Tibial nerve (tissue), 4 donors: Measurements from ENCODE around the gene ATP8A2. TPM values are rescaled to one million over a fixed set of nuclear protein-coding genes. Genes with fewer than 3 reads are reported as not detected.

ENCODE experiments used
- DNase-seq, 2 donors: peaks; one replicate each; pipeline ENCODE4 v3.0.0-alpha.2; 2019; ENCODE audit warnings: low spot score in 2 of 2
- H3K27ac ChIP-seq, 4 donors: fragments of 200-600 bp; sonication (generic) in 3 of 4; one replicate each; pipeline ENCODE4 v1.5.1; 2017 to 2019; ENCODE audit warnings: mild to moderate bottlenecking in 1 of 4
- H3K27me3 ChIP-seq, 2 donors: fragments of 200-600 bp; sonication (generic) in 1 of 2; one replicate each; pipeline versions ENCODE4 v1.5.1 to v1.6.0; 2017 to 2019
- H3K36me3 ChIP-seq, 3 donors: fragments of 200-600 bp; sonication (generic); one replicate each; pipeline ENCODE4 v1.5.1; 2018 to 2019
- H3K4me1 ChIP-seq, 4 donors: fragments of 200-600 bp; sonication (generic) in 3 of 4; one replicate each; pipeline ENCODE4 v1.5.1; 2017 to 2019
- H3K4me3 ChIP-seq, 4 donors: fragments of 200-600 bp; sonication (generic) in 3 of 4; one replicate each; pipeline ENCODE4 v1.5.1; 2017 to 2019; ENCODE audit warnings: mild to moderate bottlenecking in 1 of 4, moderate library complexity in 1 of 4
- H3K9me3 ChIP-seq, 4 donors: fragments of 200-600 bp; sonication (generic) in 3 of 4; one replicate each; pipeline ENCODE4 v1.5.1; 2017 to 2019
- EP300 ChIP-seq, 2 donors: sonication (generic); formaldehyde crosslinking; IDR thresholded peaks; one replicate each; pipeline ENCODE4 v1.6.1; 2017; ENCODE audit warnings: antibody characterized with exemption in 2 of 2, mild to moderate bottlenecking in 1 of 2
- POLR2A ChIP-seq, 2 donors: fragments of 450-650 bp; IDR thresholded peaks; one replicate each; pipeline ENCODE4 v1.6.1; 2017; ENCODE audit warnings: antibody characterized with exemption in 2 of 2, mild to moderate bottlenecking in 2 of 2, moderate library complexity in 2 of 2
- WGBS, 2 donors: methylation state at CpG; one replicate each; pipeline ENCODE4 v1.1.5; 2018; 5-methylcytosine and 5-hydroxymethylcytosine counted together
- total RNA-seq, 4 donors: library from RNA; depleted of rRNA; stranded (reverse); fragments of >200 nt; gene quantifications; one replicate each; pipeline ENCODE4 v1.1.0, GENCODE V29; 2016
- TF ChIP-seq, protein P1 (sequence below), 5 experiments: fragments of 200-600 bp in 3 of 5; fragments of 450-650 bp in 2 of 5; sonication (generic) in 3 of 5; IDR thresholded peaks; one replicate each; pipeline ENCODE4 v1.5.1; 2016 to 2019; ENCODE audit warnings: antibody characterized with exemption in 5 of 5, mild to moderate bottlenecking in 3 of 5, moderate library complexity in 2 of 5

Gene ATP8A2
- total RNA-seq, 4 donors from 2014 or later, result 0.30 to 1.7 (median 0.61) TPM

DNA sequence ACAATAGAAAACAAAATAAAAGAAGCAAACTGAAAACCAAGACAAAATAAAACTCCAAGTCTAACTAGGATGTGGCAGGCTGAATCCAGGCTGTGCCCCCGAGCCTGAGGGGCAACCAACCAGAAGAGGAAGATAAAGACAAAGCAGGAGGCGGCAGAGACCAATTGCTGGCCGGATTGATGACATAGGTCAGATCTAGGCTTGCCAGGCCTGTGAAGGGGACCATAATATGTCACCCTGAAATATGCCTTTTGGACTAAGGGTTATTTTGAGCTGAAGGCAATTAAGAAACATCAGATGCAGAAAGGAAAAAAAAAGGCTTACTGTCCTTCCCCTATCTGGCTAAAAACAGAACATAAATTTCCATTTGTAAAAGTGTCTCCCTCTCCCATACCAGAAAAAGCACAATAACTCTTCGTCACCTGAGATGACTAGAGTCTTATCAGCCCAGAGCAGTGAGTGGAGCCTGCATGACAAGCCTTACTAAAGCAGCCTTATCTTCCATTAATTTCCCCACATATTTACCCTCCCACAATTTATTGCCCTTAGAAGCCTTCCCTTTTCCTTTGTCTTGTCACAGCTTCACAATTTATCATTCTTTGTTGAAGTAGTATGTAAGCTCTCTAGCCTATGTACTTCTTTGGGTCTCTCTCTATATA, 22.8 kb downstream of the ATP8A2 start:
- TF ChIP-seq POLR2A (IDR thresholded peaks at IDR 0.05), result no peak
- no peak for TF ChIP-seq EP300 (IDR thresholded peaks at IDR 0.05)
- TF ChIP-seq, protein P1, sequence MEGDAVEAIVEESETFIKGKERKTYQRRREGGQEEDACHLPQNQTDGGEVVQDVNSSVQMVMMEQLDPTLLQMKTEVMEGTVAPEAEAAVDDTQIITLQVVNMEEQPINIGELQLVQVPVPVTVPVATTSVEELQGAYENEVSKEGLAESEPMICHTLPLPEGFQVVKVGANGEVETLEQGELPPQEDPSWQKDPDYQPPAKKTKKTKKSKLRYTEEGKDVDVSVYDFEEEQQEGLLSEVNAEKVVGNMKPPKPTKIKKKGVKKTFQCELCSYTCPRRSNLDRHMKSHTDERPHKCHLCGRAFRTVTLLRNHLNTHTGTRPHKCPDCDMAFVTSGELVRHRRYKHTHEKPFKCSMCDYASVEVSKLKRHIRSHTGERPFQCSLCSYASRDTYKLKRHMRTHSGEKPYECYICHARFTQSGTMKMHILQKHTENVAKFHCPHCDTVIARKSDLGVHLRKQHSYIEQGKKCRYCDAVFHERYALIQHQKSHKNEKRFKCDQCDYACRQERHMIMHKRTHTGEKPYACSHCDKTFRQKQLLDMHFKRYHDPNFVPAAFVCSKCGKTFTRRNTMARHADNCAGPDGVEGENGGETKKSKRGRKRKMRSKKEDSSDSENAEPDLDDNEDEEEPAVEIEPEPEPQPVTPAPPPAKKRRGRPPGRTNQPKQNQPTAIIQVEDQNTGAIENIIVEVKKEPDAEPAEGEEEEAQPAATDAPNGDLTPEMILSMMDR (IDR thresholded peaks at IDR 0.05), result no peak
- WGBS, 2 donors, result 66 to 77% methylated on average over 4 of the region's 4 CpGs

DNA sequence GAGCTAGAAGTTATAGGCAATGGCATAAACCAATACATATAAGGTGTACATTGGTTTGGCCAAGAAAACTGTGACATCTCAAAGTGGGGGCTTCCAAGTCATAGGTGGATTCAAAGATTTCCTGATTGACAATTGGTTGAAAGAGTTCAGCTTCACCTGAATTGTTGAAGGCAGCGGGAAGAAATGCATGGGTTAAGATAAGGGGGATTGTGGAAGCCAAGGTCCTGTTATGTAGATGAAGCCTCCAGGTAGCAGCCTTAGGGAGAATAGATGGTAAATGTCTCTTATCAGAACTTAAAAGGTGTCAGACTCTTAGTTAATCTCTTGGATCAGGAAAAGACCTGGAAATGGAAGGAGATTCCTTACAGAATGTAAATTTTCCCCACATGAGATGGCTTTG, 26.0 kb downstream of the ATP8A2 start:
- Histone ChIP-seq H3K4me1 (no peaks in the 10 kb centered on the region), H3K27me3 (no peaks in the 10 kb centered on the region), H3K4me3 (no peak overlapping the region), H3K36me3 (no peaks in the 10 kb centered on the region), H3K9me3 (no peaks in the 10 kb centered on the region), H3K27ac (no peak overlapping the region)
- TF ChIP-seq, protein P1 (IDR thresholded peaks at IDR 0.05), result no peak
- no peak for TF ChIP-seq POLR2A (IDR thresholded peaks at IDR 0.05)
- no peak for TF ChIP-seq EP300 (IDR thresholded peaks at IDR 0.05)
- WGBS, 2 donors, result 78 to 88% methylated on average over 1 of the region's 1 CpG
- DNase-seq, result no peak

More for the DNA sequence above, 22.8 kb downstream of the ATP8A2 start:
- Histone ChIP-seq H3K27me3 (no peaks in the 10 kb centered on the region), H3K4me3 (no peak overlapping the region), H3K36me3 (no peaks in the 10 kb centered on the region), H3K9me3 (no peaks in the 10 kb centered on the region), H3K27ac (no peak overlapping the region), H3K4me1 (no peaks in the 10 kb centered on the region)
- no peak for DNase-seq

DNA sequence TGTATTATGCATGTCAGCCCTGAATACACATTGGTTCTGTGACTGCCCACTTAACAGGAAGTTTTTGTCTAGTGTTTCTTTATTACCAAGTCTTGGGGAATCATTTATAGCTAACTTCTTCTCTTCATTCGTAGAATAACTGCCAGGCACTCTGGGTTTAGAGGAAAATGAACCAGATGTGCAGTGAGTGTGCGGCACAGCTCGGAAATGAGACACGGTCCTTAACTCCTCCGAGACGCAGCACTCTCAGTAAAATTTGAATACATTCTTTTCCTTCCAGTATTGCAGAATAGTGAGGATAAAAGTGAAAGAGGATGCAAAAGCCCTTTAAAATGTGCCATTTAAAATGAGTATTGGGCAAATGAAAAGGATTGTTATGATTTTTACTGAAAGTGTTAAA, 29.2 kb downstream of the ATP8A2 start:
- DNase-seq, result no peak
- Histone ChIP-seq H3K4me1 (no peaks in the 10 kb centered on the region), H3K27me3 (no peaks in the 10 kb centered on the region), H3K27ac (no peak overlapping the region), H3K4me3 (no peak overlapping the region), H3K36me3 (no peaks in the 10 kb centered on the region), H3K9me3 (no peaks in the 10 kb centered on the region)
- WGBS, 2 donors, result 26 to 43% methylated on average over 6 of the region's 6 CpGs
- TF ChIP-seq POLR2A (IDR thresholded peaks at IDR 0.05), result no peak
- no peak for TF ChIP-seq EP300 (IDR thresholded peaks at IDR 0.05)
- TF ChIP-seq, protein P1 (IDR thresholded peaks at IDR 0.05), result no peak

DNA sequence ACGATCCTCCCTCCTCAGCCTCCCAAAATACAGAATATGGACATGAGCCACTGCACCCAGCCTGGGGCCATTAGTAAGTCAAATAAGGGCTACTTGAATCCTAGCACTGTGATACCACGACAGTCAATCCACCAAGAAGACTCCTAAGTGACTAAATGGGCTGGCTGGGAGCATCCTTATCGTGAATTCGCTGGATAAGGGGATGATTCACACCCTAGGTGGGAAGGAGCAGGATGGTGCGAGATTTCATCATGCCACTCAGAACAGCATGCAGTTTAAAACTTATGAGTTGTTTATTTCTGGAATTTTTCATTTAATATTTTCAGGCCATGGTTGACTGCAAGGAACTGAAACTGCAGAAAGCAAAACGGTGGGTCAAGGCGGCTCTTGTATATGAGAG, 30.2 kb downstream of the ATP8A2 start:
- Histone ChIP-seq H3K9me3 (no peaks in the 10 kb centered on the region), H3K4me1 (no peaks in the 10 kb centered on the region)
- WGBS, 2 donors, result 90 to 96% methylated on average over 7 of the region's 7 CpGs

DNA sequence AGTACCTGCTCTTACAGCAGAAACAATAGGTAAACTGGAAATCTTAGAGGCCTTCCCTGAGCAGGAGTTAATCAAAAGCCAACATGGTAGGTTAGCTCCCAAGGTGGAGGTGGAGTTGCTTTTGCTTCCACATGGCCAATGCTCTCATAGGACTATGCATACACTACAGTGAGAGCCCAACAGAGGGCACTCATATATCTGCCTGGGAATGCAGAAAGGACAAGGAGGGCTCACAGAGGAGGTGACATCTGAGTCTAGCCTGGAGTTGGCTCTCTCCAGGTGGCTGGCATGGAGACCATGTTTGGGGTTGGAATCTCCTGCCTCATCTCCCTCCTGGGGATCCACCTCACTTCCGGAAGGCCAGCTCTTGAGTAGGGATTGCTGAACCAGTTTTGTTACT, 34.6 kb downstream of the ATP8A2 start:
- Histone ChIP-seq H3K36me3 (no peaks in the 10 kb centered on the region), H3K4me1 (no peaks in the 10 kb centered on the region), H3K9me3 (no peaks in the 10 kb centered on the region), H3K27ac (no peak overlapping the region), H3K4me3 (no peak overlapping the region), H3K27me3 (no peaks in the 10 kb centered on the region)
- 83 to 93% methylated on average over 1 of the region's 1 CpG for WGBS, 2 donors
- TF ChIP-seq POLR2A (IDR thresholded peaks at IDR 0.05) (no peak), EP300 (IDR thresholded peaks at IDR 0.05) (no peak)
- TF ChIP-seq, protein P1 (IDR thresholded peaks at IDR 0.05), result no peak
- DNase-seq, result no peak

More for the DNA sequence above, 30.2 kb downstream of the ATP8A2 start:
- TF ChIP-seq POLR2A (IDR thresholded peaks at IDR 0.05) (no peak), EP300 (IDR thresholded peaks at IDR 0.05) (no peak)
- TF ChIP-seq, protein P1 (IDR thresholded peaks at IDR 0.05), result no peak
- Histone ChIP-seq H3K36me3 (no peaks in the 10 kb centered on the region), H3K27ac (no peak overlapping the region), H3K4me3 (no peak overlapping the region), H3K27me3 (no peaks in the 10 kb centered on the region)
- no peak for DNase-seq
